ENCODE results near the gene SLC12A6.
"Not testable (repeated sequence)": the region's sequence is repeated elsewhere in the genome, so short reads cannot be mapped to it uniquely, and the experiment has no call there.

DNA sequence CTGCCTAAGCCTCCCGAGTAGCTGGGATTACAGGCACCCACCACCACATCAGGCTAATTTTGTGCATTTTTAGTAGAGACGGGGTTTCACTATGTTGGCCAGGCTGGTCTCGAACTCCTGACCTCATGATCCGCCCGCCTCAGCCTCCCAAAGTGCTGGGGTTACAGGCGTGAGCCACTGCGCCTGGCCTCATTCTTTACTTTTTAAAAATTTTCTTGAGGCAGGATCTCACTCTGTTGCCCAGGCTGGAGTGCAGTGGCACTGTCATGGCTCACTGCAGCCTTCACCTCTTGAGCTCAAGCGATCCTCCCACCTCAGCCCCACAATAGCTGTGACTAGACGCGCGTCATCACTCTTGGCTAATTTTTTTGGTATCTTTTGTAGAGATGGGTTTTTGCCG lies 15.4 kb upstream of the SLC12A6 start:
- not testable (repeated sequence) for TF ChIP-seq SUZ12 (IDR thresholded peaks at IDR 0.05); TARDBP (IDR thresholded peaks at IDR 0.05); L3MBTL2 (conservative IDR thresholded peaks at IDR 0.05); FOXM1 (IDR thresholded peaks at IDR 0.05; ENCODE audit: borderline replicate concordance)
